Progenitor cell of endocrine pancreas (in vitro differentiated cells): ENCODE measurements around the gene NOS1AP. TPM values are rescaled to one million over a fixed set of nuclear protein-coding genes. Genes with fewer than 3 reads are reported as not detected.

ENCODE experiments used
- DNase-seq: peaks from one replicate; pipeline ENCODE4 v3.0.0; 2021; ENCODE audit warnings: low spot score; ENCODE audit not compliant: unreplicated experiment
- H3K27ac Mint-ChIP-seq: 2 replicates; pipeline ENCODE4 v1.8.0; 2021; ENCODE audit warnings: mild to moderate bottlenecking, moderate library complexity, mixed read lengths
- H3K27me3 Mint-ChIP-seq: 2 replicates; pipeline ENCODE4 v1.8.0; 2021; ENCODE audit warnings: mixed read lengths
- H3K36me3 Mint-ChIP-seq: 2 replicates; pipeline ENCODE4 v1.8.0; 2022; ENCODE audit warnings: mixed read lengths; ENCODE audit not compliant: insufficient read depth
- H3K4me1 Mint-ChIP-seq: 2 replicates; pipeline ENCODE4 v1.8.0; 2021; ENCODE audit warnings: low read depth, mixed read lengths
- H3K4me3 Mint-ChIP-seq: 2 replicates; pipeline ENCODE4 v1.8.0; 2021; ENCODE audit warnings: low read depth, mild to moderate bottlenecking, moderate library complexity, mixed read lengths
- H3K9me3 Mint-ChIP-seq: 2 replicates; pipeline ENCODE4 v1.8.0; 2021; ENCODE audit warnings: low read depth, mixed read lengths
- total RNA-seq: library from RNA; stranded (reverse); gene quantifications from 2 replicates; pipeline ENCODE4 v1.2.1, GENCODE V29; 2021
- TF ChIP-seq, protein P1 (sequence below): fragments of 200-600 bp; sonication (generic); IDR thresholded peaks from one replicate; pipeline ENCODE4 v1.5.0; 2021; ENCODE audit warnings: antibody characterized with exemption, mild to moderate bottlenecking; ENCODE audit not compliant: unreplicated experiment

Gene NOS1AP
- total RNA-seq, 1 donor from 2014 or later = 5.6 TPM

GRCh38 chr1:162265983-162266382 is 196.5 kb downstream of the NOS1AP start:
- Mint-ChIP-seq H3K36me3 (no peaks in the 10 kb centered on the region), H3K27me3 (no peaks in the 10 kb centered on the region), H3K9me3 (peaks cover 5% of the 10 kb centered on the region), H3K27ac (no peak overlapping the region), H3K4me1 (no peaks in the 10 kb centered on the region), H3K4me3 (no peak overlapping the region)
- DNase-seq = no peak
- TF ChIP-seq, protein P1, sequence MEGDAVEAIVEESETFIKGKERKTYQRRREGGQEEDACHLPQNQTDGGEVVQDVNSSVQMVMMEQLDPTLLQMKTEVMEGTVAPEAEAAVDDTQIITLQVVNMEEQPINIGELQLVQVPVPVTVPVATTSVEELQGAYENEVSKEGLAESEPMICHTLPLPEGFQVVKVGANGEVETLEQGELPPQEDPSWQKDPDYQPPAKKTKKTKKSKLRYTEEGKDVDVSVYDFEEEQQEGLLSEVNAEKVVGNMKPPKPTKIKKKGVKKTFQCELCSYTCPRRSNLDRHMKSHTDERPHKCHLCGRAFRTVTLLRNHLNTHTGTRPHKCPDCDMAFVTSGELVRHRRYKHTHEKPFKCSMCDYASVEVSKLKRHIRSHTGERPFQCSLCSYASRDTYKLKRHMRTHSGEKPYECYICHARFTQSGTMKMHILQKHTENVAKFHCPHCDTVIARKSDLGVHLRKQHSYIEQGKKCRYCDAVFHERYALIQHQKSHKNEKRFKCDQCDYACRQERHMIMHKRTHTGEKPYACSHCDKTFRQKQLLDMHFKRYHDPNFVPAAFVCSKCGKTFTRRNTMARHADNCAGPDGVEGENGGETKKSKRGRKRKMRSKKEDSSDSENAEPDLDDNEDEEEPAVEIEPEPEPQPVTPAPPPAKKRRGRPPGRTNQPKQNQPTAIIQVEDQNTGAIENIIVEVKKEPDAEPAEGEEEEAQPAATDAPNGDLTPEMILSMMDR = no peak

DNA sequence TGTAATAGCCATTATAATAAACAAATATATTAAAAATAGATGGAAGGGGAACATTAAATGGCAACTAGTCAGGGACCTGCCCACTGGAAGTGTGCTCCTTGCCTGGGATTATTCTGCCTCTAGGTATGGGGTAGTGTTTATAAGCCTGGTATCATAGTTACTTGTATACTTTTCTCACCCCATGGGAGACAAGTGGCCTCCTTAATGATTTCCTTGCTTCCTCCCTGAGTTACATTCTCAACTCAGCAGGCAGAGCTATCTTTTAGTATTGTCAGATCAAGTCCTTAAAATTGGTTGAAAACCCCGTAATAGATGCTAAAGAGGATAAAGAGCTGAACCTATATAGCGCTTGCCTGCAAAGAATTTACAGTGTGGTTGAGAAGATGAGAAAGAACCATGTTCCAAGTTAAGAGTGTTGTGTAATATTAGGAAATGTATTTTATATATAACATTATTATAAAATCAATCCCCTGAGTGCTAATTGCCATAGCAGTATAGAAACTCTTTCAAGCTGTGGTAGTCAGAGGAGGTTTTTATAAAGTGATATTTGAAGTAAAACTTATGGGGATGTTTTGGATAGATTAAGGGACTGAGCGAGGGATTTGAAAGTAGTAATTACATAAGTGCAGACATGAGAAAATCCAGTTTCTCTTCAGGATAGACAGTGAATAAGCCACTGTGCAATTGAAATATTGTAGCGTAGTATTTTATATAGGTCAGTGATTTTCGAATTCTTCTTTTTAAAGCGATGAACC is 200.7 kb downstream of the NOS1AP start:
- TF ChIP-seq, protein P1 = no peak
- no peak for DNase-seq
- Mint-ChIP-seq H3K27me3 (no peaks in the 10 kb centered on the region), H3K4me1 (no peaks in the 10 kb centered on the region), H3K4me3 (no peak overlapping the region), H3K27ac (no peak overlapping the region), H3K36me3 (no peaks in the 10 kb centered on the region), H3K9me3 (no peaks in the 10 kb centered on the region)

DNA sequence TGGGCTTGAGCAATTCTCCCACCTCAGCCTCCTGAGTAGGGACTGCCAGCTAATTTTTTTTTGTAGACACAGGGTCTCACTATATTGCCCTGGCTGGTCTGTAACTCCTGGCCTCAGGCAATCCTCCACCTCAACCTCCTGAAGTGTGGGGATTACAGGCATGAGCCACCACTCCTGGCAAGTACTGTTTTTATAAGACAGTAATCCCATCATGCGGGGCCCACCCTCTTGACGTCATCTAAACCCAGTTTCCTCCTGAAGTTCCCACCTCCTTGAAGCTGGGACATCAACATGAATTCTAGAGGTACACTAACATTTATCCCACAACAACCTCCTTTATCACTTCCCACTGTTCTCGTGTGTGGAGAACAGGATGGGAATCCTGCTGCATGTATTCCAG is 202.5 kb downstream of the NOS1AP start:
- TF ChIP-seq, protein P1 = no peak
- Mint-ChIP-seq H3K9me3 (no peaks in the 10 kb centered on the region), H3K27ac (no peak overlapping the region), H3K4me3 (no peak overlapping the region), H3K36me3 (no peaks in the 10 kb centered on the region), H3K4me1 (no peaks in the 10 kb centered on the region), H3K27me3 (no peaks in the 10 kb centered on the region)
- DNase-seq = no peak

DNA sequence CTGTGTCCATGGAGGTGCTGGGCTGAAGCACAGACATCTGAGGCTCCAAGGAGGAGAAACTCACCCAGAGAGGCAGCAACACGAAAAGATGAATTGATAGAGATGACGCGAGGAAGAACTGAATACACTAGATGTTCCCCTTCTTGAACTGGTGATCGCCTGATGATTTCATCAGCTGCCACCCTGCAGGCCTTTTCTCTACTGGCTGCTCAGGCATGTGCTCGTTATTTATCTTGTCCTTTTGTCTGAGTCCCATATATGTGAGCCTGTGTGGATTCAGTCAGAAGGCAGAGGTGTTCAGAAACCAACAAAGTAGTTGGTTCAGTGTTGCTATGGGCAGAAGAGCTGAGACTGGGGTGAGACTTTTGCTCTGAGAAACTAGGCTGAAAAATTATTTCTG is 202.9 kb downstream of the NOS1AP start:
- Mint-ChIP-seq H3K4me1 (no peaks in the 10 kb centered on the region), H3K9me3 (no peaks in the 10 kb centered on the region), H3K4me3 (no peak overlapping the region), H3K36me3 (no peaks in the 10 kb centered on the region), H3K27ac (no peak overlapping the region), H3K27me3 (no peaks in the 10 kb centered on the region)
- TF ChIP-seq, protein P1 = no peak
- DNase-seq = no peak

DNA sequence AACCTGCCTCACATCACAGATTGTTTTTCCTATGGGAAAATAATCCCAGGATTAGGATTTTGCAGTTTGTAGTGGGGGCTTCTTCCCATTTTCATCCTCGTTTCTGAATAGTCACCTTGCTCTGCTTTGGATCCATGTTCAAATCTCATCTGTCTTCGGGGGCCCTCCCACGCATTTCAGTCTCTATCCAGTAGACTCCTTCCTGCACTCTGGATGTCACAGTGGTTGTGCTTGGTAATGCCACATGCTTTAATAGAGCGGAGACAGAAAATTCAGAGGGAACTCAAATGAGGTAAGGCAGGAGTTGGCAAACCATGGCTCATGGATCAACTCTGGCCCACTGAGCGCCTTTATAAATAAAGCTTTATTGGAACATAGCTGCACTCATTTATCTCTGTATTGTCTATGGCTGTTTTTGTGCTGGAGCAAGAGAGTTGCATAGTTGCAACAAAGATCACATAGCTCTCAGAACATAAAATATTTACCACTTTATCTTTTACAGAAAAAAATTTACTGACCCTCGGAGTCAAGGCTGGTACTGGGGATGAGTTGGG is 206.2 kb downstream of the NOS1AP start:
- H3K27me3 Mint-ChIP-seq = no peaks in the 10 kb centered on the region
- H3K9me3 Mint-ChIP-seq = no peaks in the 10 kb centered on the region
- no peak overlapping the region for H3K27ac Mint-ChIP-seq
- no peak for DNase-seq
- H3K4me3 Mint-ChIP-seq = no peak overlapping the region
- TF ChIP-seq, protein P1 = no peak
- H3K36me3 Mint-ChIP-seq = no peaks in the 10 kb centered on the region
- H3K4me1 Mint-ChIP-seq = no peaks in the 10 kb centered on the region
